HG03571 (cell line): ENCODE results near the gene PPIE.

ENCODE experiments used
- ATAC-seq: cut with Tn5 transposase; IDR thresholded peaks from one replicate; pipeline ENCODE4 v1.9.1; 2021; ENCODE audit not compliant: unreplicated experiment

PPIE gene

GRCh38 chr1:39800471-39800835 lies 61.8 kb downstream of the PPIE start:
- no peak for ATAC-seq

GRCh38 chr1:39802496-39803260 lies 64.0 kb downstream of the PPIE start:
- no peak for ATAC-seq

- no peak for ATAC-seq
These were observed 66.7 kb downstream of the PPIE start for GRCh38 chr1:39805385-39805784.

GRCh38 chr1:39808784-39809517 lies 70.3 kb downstream of the PPIE start:
- ATAC-seq, result no peak

GRCh38 chr1:39812913-39813312 lies 74.2 kb downstream of the PPIE start:
- no peak for ATAC-seq
